Measurements from ENCODE around the gene LILRB5.
"Not testable (repeated sequence)": the region's sequence is repeated elsewhere in the genome, so short reads cannot be mapped to it uniquely, and the experiment has no call there.

The LILRB5 gene

DNA sequence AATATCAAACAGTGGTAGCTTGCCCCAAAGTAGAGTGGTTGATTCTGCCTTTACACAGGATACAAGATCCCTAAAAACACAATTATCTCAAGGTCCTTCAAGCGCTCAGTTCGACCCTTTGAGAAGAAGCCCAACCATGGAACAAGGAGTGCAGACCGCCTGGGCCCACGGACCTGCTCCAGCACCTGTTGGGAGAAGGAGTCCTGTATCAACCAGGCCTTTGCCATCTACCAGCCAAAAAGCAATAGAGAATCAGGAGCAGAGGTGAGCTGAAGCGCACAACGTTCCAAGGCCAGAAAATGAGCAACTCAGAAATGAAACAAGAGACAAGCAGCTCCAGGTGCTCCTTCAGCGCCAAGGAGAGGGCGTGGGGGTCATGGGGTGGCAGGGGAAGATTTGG, 27.9 kb downstream of the LILRB5 start:
- DNase-seq (ENCODE audit: low read depth): no peak
- H3K4me3 ChIP-seq (ENCODE audit: low read length): no peak overlapping the region
- TF ChIP-seq, protein P1, sequence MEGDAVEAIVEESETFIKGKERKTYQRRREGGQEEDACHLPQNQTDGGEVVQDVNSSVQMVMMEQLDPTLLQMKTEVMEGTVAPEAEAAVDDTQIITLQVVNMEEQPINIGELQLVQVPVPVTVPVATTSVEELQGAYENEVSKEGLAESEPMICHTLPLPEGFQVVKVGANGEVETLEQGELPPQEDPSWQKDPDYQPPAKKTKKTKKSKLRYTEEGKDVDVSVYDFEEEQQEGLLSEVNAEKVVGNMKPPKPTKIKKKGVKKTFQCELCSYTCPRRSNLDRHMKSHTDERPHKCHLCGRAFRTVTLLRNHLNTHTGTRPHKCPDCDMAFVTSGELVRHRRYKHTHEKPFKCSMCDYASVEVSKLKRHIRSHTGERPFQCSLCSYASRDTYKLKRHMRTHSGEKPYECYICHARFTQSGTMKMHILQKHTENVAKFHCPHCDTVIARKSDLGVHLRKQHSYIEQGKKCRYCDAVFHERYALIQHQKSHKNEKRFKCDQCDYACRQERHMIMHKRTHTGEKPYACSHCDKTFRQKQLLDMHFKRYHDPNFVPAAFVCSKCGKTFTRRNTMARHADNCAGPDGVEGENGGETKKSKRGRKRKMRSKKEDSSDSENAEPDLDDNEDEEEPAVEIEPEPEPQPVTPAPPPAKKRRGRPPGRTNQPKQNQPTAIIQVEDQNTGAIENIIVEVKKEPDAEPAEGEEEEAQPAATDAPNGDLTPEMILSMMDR (conservative IDR thresholded peaks at IDR 0.05; ENCODE audit: low read depth, low read length): no peak

DNA sequence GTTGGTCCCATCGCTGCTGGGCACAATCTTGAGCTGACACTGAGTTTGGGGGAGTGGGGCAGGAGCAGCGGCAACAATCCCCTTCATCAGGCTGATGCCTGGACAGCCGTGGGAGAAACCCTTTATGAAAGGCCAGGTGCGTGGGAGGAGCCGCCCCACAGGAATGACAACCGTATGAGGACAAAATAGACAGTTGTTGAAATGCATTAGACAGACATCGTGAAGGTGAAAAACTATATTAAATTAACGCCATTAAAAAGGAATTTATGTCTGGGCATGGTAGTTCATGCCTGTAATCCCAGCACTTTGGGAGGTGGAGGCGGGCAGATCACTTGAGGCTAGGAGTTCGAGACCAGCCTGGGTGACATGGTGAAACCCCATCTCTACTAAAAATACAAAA, 32.5 kb downstream of the LILRB5 start:
- not testable (repeated sequence) for H3K4me3 ChIP-seq (ENCODE audit: low read length); DNase-seq (ENCODE audit: low read depth)

DNA sequence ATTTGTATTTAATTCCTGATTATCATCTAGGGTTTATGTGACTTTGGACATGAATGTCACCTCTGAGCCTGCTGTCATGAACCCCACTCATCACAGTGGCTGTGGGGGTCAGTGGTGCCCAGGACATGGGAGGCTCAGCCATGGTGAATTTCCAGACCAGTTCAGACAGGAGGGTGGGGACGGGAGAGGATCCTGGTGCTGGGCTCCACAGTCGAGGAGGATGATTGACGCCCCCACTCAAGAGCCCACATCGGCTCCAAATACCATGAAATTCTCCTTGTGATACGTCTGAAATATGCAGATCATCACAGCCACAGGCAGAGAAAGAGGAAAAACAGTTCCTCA, 33.2 kb downstream of the LILRB5 start:
- DNase-seq (ENCODE audit: low read depth); H3K4me3 ChIP-seq (ENCODE audit: low read length): not testable (repeated sequence)

DNA sequence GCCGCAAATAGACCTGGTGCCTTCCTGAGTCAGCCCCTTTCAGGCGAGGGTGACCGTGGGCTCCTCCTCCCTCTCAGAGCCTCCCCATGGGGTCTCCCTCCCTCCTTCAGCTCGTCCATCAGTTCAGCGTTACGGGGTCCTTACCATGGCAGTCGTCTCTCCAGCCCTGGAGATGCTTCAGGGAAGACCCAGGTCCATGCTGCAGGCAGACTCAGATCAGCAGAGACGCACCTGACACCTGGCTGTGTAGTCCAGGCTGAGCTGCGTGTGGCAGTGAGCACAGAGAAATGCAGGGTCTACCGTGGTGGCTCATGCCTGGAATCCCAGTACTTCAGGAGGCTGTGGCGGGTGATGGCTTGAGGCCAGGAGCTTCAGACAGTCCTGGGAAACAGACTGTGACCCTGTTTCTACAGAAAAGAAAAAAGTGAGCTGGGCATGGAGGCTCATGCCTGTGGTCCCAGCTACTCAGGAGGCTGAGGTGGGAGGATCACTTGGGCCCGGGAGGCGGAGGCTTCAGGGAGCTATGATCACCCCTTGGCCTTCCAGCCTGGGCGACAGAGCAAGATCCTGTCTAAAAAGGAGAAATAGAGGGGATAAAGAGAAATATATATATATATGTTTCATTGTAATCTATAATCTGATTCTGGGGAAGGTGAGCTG, 33.7 kb downstream of the LILRB5 start:
- not testable (repeated sequence) for H3K4me3 ChIP-seq (ENCODE audit: low read length); DNase-seq (ENCODE audit: low read depth)

DNA sequence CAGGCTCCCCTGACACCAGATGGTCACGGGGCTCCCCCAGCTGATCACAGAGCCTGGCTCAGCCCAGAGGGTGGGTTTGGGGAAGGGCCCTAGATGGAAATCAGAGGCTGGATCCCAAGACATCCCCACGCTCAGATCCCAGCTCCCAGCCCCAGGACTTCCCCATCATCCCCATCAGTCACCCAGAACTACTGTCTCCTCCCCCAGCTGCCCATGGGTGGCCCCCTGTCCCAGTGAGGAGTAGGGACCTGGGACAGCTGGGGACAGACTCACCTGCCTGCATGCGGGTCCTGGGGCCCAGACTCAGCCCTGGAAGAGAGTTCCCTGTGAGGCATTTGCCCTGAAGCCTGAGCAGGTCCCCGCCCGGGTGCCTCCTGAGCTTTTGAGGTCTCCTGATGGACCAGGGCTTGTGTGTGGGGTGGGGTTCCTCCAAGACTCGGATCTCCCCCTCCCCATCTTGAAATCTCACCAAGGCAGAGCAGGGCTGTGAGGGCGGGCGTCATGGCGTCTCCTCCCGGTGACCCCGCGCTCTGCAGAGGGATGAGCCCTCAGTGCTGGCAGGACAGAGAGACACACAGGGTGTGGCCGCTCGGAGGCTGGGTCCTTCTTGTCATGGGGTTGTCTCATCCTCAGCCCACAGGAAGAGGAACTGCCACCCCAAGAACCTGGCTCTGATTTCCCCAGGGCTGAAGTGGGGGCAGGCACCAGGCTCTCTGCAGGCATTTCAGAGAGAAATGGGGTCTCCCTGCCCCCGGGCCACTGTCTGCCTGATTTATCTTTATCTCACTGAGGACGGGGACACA, 34.4 kb downstream of the LILRB5 start, which contains the start of gene LILRB3:
Gene LILRB3 (minus strand): TSS at position 534 of the 803 bp plus-strand sequence. CDS start 31 bp downstream, at position 503.
- DNase-seq (ENCODE audit: low read depth); H3K4me3 ChIP-seq (ENCODE audit: low read length): not testable (repeated sequence)

DNA sequence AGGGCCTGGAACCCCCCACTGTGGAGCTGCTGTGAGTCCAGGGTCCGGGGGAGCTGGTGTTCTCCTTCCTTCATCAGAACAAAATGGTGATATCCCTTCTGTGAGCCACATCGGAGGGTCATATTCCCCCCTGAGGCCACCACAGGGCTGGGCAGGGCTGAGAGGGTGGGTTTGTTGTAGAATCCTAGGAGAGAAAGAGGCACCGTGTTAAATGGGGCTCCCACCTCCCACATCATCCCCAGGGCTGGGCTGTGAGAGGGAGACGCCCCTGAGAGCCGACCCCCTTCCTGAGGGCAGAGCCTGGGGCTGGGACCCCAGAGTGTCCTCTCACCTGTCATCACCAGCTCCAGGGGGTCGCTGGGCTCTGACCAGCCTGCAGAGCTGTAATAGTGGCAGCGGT, 35.1 kb downstream of the LILRB5 start:
- not testable (repeated sequence) for DNase-seq (ENCODE audit: low read depth); H3K4me3 ChIP-seq (ENCODE audit: low read length)

DNA sequence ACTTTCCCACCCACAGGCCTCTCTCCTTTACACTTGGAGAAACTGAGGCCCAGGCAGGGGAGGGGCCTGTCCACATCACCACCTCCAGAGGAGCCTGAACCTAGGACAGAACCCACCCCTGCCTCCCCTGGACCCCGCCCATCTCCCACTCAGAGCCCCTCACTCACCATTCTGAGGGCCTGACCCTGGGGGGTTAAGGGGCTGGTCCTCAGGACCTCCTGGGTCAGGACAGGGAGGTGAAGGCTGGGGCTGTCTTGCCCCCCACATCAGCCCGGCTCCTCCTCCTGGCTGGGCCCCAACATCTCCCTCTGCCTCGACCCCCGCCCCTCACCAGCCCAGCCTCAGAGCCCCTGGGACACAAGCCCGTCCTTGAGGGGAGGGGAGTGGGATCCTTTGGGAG, 37.4 kb downstream of the LILRB5 start:
- not testable (repeated sequence) for DNase-seq (ENCODE audit: low read depth); H3K4me3 ChIP-seq (ENCODE audit: low read length)

DNA sequence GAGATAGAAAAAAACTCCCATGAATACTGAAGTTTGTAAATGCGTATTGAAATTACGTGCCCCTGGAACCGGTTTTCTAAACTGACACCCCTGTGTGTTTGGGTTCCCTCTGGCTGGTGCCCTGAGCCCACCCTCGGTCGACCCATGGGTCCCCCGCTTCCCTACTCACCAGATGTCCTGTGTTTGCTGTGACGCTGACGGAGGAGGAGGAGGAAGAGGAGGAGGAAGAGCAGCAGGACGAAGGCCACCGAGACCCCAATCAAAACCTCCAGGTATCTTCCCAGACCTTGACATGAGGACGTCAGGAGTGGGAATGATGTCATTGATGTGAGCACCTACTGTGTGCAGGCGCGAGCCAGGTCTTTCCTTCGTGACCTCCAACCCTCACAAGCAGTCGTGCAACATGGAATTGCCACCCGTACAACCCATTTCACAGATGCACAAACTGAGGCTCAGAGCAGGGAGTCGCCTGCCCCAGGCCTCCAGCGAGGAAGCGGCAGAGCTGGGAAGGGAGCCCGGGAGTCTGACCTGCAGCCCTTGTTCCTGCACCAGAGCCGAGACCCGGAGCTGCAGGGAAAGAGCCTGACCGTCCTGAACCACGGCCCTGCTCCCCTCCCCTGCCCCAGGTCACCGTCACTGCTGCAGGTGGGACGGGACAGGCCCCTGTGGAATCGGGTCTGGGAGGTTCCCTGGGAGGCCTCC, 38.0 kb downstream of the LILRB5 start:
- TF ChIP-seq, protein P1 (conservative IDR thresholded peaks at IDR 0.05; ENCODE audit: low read depth, low read length): no peak
- DNase-seq (ENCODE audit: low read depth): no peak
- no peak overlapping the region for H3K4me3 ChIP-seq (ENCODE audit: low read length)

DNA sequence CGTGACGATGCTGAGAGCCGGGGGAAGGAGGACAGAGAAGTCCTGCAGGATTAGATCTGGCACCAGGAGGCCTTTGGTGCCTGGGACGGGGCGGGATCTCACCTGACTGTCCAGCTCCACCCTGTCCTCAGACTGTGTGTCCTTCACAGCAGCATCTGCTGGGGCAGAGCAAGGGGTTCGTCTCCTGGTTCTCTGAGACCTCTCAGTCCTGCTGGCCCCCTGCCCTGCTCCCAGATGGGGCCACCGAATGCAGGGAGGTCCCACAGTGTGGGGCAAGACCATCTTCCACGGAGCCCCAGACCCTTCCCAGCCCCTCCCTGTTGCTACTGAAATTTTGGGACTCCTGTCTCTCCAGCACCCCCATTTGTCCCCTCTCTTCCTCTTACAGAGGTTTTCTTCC, 38.8 kb downstream of the LILRB5 start:
- H3K4me3 ChIP-seq (ENCODE audit: low read length): no peak overlapping the region
- DNase-seq (ENCODE audit: low read depth): no peak
- TF ChIP-seq, protein P1 (conservative IDR thresholded peaks at IDR 0.05; ENCODE audit: low read depth, low read length): no peak

DNA sequence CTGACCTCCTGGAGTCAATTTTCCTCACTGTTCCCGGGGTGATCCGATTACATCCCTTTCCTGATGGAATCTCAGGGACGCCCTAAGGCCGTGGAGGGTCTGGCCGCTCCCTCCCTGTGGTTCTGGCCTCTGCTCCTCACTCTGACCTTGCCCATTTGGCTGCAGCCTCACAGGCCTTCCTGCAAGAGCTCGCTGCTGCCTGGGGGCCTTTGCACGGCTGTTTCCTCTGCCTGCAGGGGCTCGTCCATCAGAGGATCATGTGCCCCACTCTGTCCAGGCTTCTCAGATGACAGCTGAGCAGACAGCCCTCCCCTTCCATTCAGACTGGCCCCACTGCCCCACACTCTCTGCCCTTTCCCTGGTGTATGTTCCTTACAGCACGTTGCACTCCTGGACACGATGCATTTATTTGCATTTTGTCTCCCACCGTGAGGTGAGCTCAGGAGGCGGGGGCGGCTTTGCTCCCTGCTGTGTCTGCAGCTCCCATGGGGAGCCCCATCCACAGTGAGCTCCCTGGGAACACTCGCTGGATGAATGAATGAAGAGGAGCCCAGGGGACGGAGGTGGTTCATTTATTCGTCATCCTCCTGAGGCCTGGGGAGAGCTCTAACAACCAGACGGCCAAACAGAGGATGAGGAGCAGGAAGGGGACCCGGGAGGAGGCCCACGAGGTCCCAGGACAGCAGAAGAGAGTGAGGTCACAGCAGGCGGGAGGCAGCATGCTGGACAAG, 39.4 kb downstream of the LILRB5 start:
- DNase-seq (ENCODE audit: low read depth); H3K4me3 ChIP-seq (ENCODE audit: low read length): not testable (repeated sequence)

All from retinal pigment epithelial cell (primary cell).